DMS 273 (cell line): Measurements from ENCODE around the gene MYO5C.

Experiments used
- DNase-seq: peaks from one replicate; lab custom pipeline; 2025; ENCODE audit not compliant: unreplicated experiment; lab: John Stamatoyannopoulos, UW

MYO5C gene

GRCh38 chr15:52153900-52154895, 141.4 kb downstream of the MYO5C start:
- no peak for DNase-seq

DNA sequence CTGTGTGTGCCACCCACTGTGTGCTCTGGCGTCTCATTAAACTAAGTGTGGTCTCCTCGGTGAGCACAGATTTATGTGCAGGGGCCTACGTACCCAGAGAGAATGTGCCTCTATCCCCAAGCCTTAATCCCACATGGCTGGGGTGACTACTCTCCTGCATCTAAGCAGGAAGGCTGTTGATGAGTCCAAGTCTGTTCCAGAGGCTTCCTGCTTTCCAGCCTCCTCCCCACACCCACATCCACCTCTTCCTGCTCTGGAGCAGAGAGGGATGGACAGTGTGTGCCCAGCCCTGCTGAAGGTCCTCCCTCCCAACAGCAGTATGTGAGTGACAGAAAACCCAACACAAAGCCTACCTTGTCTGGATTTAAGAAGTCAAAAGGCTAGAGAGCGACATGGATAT, 144.3 kb downstream of the MYO5C start:
- DNase-seq = no peak

DNA sequence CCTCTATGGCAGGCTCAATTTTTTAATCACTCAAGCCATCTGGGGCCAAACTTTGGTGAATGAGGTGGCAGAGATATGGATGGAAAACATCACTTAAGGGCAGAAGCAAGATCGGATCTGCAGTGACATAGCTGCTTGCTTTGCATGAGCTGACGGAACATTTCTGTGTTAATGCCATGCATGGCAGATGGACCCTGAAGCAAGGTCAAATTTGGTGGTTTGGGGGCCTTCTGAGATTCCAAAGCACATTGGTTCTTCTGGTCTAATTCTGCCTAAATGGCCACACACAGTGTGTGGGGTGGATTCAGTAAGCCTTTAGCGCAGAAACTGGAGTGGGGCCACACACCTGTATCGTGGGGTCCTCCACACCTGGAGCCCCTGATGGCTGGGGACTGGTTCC, 144.7 kb downstream of the MYO5C start:
- DNase-seq = no peak

DNA sequence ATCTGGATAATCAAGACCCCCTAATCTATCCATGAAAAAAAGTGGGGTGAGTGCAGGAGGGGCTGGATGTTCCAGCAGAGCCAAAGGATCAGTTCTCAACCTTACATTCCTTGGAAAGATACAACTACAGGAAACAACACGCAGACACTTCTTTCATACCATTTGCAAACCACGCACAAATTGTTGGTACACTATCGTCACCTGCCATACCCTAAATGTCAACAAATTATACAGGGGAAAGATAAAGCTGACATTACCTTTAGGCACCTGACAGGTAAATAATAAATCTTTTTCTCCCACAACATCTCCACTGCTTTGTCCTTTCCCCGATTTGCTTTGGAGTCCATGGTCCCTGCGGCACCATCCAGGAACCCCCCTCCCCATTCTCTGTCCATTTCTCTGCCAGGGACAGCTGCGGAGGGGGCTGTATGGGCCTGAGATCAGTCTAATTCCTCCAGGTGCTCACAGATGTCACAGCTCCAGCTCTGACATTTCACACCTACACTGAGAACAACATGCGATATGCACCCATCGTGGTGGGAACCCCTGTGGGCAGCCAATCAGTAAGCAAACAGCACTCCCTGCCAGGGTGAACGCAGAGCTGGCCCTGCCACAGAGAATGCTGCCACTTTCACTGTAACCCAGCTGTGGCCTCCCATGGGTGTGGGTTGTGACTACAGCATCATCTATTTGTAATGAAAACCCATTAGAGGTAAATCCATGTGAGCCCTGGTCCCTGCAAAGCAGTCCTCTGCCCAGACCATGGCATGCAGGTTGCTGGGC, 145.4 kb downstream of the MYO5C start:
- DNase-seq = no peak

DNA sequence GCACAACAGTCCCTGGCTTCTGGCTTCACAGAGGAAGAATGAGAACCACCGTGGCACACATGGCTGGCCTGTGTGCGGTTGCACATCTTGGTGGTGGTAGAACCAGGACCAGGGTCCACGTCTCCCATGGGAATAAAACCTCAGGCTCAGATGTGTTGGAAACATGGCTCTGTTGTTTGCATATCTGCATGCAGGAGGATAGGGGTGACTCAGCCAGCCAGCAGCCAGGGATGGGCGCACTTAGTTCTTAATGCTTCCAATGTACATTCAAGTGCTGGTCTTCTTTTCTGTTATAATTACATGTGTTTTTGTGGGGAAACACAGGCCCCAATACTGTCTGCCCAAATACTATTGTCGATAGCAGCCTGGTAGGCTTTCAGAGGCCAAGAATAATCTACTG, 147.2 kb downstream of the MYO5C start:
- DNase-seq = no peak

DNA sequence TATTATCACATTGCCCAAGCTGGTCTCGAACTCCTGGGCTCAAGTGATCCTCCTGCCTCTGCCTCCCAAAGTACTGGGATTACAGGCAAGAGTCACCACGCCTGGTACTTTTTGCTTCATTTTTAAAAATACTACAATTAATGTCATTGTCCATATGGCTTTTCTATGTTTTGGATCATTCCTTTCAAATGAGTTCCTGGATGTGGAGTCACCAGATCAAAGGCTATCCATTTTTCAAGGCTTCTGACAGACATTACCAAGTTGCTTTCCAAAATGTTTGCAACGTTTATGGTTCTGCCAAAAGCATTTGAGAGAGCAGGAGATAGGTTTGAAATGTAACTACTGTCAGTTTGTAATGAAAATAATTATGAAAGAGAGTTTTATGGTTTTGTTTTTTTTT, 148.8 kb downstream of the MYO5C start:
- DNase-seq = no peak

DNA sequence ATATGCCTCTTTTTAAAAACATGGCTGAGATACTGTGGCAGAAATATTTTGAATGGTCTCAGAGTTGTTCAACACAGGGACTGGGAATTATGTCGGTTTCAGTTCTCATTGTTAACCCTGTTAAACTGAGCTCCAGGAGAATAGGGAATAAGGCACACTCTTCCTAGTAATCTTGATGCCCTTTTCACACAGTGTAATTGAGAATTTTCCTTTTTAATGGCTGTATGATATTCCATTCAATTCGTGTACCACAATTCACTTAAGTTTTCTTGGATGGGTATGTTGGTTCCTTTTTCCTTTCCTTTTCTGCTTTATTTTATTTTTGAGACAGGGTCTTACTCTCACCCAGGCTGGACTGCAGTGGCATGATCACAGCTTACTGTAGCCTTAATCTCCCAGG, 149.3 kb downstream of the MYO5C start:
- DNase-seq = no peak

GRCh38 chr15:52144656-52145178, 150.9 kb downstream of the MYO5C start:
- DNase-seq = no peak

GRCh38 chr15:52143873-52144272, 151.7 kb downstream of the MYO5C start:
- no peak for DNase-seq
